Naive B cell (primary cell): ENCODE data around the gene IL27RA. TPM values are rescaled to one million over a fixed set of nuclear protein-coding genes. Genes with fewer than 3 reads are reported as not detected.

Source experiments
- ATAC-seq, 2 donors: fragments of 150-1000 bp; cut with Tn5 transposase; 2 replicates each; pipeline ENCODE4 v1.10.0; 2021; ENCODE audit warnings: low read depth in 2 of 2, mild to moderate bottlenecking in 2 of 2, moderate library complexity in 2 of 2
- DNase-seq: peaks from one replicate; pipeline ENCODE4 v3.0.0; 2022
- H3K27ac Mint-ChIP-seq, 6 donors: one replicate each; pipeline ENCODE4 v1.8.0; 2020 to 2022; ENCODE audit warnings: mild to moderate bottlenecking in 6 of 6, mixed read lengths in 6 of 6, moderate library complexity in 5 of 6, inconsistent platforms in 2 of 6
- H3K27me3 Mint-ChIP-seq, 3 donors: one replicate each; pipeline ENCODE4 v1.8.0; 2021 to 2022; ENCODE audit warnings: mixed read lengths in 3 of 3, mild to moderate bottlenecking in 1 of 3
- H3K36me3 Mint-ChIP-seq, 2 donors: one replicate each; pipeline ENCODE4 v1.8.0; 2020 to 2022; ENCODE audit warnings: mixed read lengths in 2 of 2, inconsistent platforms in 1 of 2, mild to moderate bottlenecking in 1 of 2
- H3K4me1 Mint-ChIP-seq, 3 donors: one replicate each; pipeline ENCODE4 v1.8.0; 2020 to 2022; ENCODE audit warnings: mixed read lengths in 3 of 3, inconsistent platforms in 1 of 3, mild to moderate bottlenecking in 1 of 3, moderate library complexity in 1 of 3
- H3K4me3 Mint-ChIP-seq, 8 donors: one replicate each; pipeline ENCODE4 v1.8.0; 2020 to 2022; ENCODE audit warnings: mild to moderate bottlenecking in 8 of 8, mixed read lengths in 8 of 8, moderate library complexity in 8 of 8, inconsistent platforms in 2 of 8
- H3K9me3 Mint-ChIP-seq, 7 donors: one replicate each; pipeline ENCODE4 v1.8.0; 2020 to 2022; ENCODE audit warnings: mixed read lengths in 7 of 7, mild to moderate bottlenecking in 5 of 7, inconsistent platforms in 2 of 7, moderate library complexity in 1 of 7
- polyA plus RNA-seq, 6 donors: library from polyadenylated mRNA; unstranded; fragments of 300-500 nt; fragmentation: Illumina TruSeq; gene quantifications; one replicate each; pipeline ENCODE4 v1.2.3, GENCODE V29; 2021; ENCODE audit warnings: low read depth in 6 of 6

The IL27RA gene
- polyA plus RNA-seq, 6 donors from 2014 or later, result 38.5 to 55.6 (median 48.2) TPM

DNA sequence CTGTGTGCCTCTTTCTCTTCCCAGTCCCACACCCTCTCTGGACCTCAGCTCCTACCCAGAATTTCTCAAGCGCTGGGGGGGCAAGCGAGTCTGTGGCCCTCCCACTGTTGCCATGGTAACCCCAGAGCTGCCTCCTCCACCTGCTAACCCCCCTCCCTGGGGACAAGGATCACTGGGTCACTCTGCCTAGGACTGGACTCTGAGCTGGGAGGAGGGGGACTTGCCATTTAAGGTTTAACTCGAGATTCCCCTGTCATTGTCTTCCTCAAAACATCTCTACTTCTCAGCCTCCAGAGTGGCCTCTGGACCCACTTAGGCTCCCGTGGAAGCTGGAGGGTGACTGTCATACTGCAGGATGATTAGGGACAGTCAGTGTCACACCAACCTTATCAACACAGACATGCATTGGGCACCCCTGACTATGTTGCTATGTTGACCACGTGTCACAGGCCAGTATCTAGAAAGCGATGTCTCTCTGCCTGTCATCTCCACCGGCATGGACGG is 28.1 kb downstream of the IL27RA start:
- H3K4me3 Mint-ChIP-seq, result no peak overlapping the region
- DNase-seq (no peak), ATAC-seq (no peak)
- peaks cover 0 to 11% of the 10 kb centered on the region in 2 donors for H3K36me3 Mint-ChIP-seq
- no peaks in the 10 kb centered on the region for H3K9me3 Mint-ChIP-seq
- peaks cover 16 to 20% (median 19%) of the 10 kb centered on the region in 3 donors for H3K4me1 Mint-ChIP-seq
- peak overlapping the region in 2 of 6 donors; percentile 16 to 28 for H3K27ac Mint-ChIP-seq
- peaks cover 33 to 56% (median 37%) of the 10 kb centered on the region in 3 donors for H3K27me3 Mint-ChIP-seq

GRCh38 chr19:14061081-14061749 is 29.7 kb downstream of the IL27RA start:
- Mint-ChIP-seq H3K4me3 (no peak overlapping the region), H3K27me3 (peaks cover 31 to 52% (median 41%) of the 10 kb centered on the region in 3 donors), H3K27ac (no peak overlapping the region), H3K36me3 (peaks cover 0 to 11% of the 10 kb centered on the region in 2 donors), H3K4me1 (peaks cover 16 to 19% (median 16%) of the 10 kb centered on the region in 3 donors), H3K9me3 (no peaks in the 10 kb centered on the region)
- no peak for ATAC-seq
- no peak for DNase-seq

GRCh38 chr19:14061751-14062557 is 30.4 kb downstream of the IL27RA start, which contains the start of gene PALM3:
PALM3 (minus strand) TSS chr19:14062076; CDS start chr19:14061980, 96 bp downstream.
- no peak within 1 kb of the TSS for H3K27ac Mint-ChIP-seq
- ATAC-seq, result no peak

DNA sequence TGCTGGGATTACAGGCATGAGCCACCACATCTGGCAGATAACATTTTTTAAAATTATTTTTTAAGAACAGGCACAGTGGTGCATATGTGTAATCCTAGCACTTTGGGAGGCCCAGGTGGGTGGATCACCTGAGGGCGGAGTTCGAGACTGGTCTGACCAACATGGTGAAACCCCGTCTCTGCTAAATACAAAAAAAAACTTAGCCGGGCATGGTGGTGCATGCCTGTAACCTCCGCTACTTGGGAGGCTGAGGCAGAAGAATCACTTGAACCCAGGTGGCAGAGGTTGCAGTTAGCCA is 30.9 kb downstream of the IL27RA start:
- DNase-seq, result no peak
- no peaks in the 10 kb centered on the region for H3K9me3 Mint-ChIP-seq
- H3K27me3 Mint-ChIP-seq, result peaks cover 32 to 49% (median 47%) of the 10 kb centered on the region in 3 donors
- H3K27ac Mint-ChIP-seq, result no peak overlapping the region
- peaks cover 15 to 16% (median 15%) of the 10 kb centered on the region in 3 donors for H3K4me1 Mint-ChIP-seq
- peaks cover 0 to 11% of the 10 kb centered on the region in 2 donors for H3K36me3 Mint-ChIP-seq
- ATAC-seq, result no peak
- no peak overlapping the region for H3K4me3 Mint-ChIP-seq

More at GRCh38 chr19:14061751-14062557, 30.4 kb downstream of the IL27RA start, which contains the start of gene PALM3:
- peak within 1 kb of the TSS in 1 of 8 donors; percentile 52 for H3K4me3 Mint-ChIP-seq
- H3K9me3 Mint-ChIP-seq, result no peaks in the 10 kb centered on the region
- H3K27me3 Mint-ChIP-seq, result peaks cover 32 to 52% (median 49%) of the 10 kb centered on the region in 3 donors
- DNase-seq, result no peak
- H3K4me1 Mint-ChIP-seq, result peaks cover 16% of the 10 kb centered on the region in 3 donors
- H3K36me3 Mint-ChIP-seq, result peaks cover 0 to 11% of the 10 kb centered on the region in 2 donors

DNA sequence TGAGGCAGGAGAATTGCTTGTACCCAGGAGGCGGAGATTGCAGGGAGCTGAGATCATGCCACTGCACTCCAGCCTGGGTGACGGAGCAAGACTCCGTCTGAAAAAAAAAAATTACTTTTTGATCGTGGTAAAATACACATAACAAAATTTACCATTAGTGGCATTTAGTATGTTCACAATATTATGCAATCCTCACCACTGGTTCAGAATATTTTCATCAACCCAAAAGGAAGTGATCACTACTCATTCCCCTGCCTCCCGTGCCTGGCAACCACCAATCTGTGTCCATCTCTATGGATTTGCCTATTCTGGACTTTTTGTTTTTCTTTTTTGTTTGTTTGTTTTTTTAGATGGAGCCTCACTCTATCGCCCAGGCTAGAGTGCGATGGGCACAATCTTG is 31.5 kb downstream of the IL27RA start:
- Mint-ChIP-seq H3K36me3 (peaks cover 0 to 7% of the 10 kb centered on the region in 2 donors), H3K27ac (peak overlapping the region in 1 of 6 donors; percentile 93), H3K4me3 (no peak overlapping the region), H3K27me3 (peaks cover 32 to 43% (median 41%) of the 10 kb centered on the region in 3 donors), H3K4me1 (peaks cover 9 to 11% (median 9%) of the 10 kb centered on the region in 3 donors), H3K9me3 (no peaks in the 10 kb centered on the region)
- no peak for DNase-seq
- no peak for ATAC-seq

DNA sequence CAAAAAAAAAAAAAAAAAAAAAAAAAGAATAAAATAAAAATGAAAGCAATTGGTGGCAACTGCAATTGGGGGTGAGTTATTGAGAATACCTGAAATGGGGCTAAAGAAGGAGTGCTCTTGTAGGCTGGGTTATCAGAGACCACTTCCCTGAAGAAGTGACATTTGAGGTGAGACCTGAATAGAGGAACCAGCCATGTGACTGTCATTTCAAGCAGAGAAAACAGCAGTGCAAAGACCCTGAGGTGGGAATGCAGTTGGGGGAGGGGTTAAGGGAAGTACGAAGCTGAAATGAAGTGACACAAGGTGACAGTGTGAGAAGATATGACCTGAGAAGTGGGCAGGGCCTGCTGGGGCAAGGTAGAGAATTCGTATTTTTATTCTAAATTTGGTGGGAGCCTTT is 34.6 kb downstream of the IL27RA start:
- no peaks in the 10 kb centered on the region for H3K4me1 Mint-ChIP-seq
- peak overlapping the region in 1 of 6 donors; percentile 49 for H3K27ac Mint-ChIP-seq
- DNase-seq (no peak), ATAC-seq (peak; percentile 37 to 52)
- H3K9me3 Mint-ChIP-seq, result no peaks in the 10 kb centered on the region
- no peaks in the 10 kb centered on the region for H3K36me3 Mint-ChIP-seq
- no peak overlapping the region for H3K4me3 Mint-ChIP-seq
- H3K27me3 Mint-ChIP-seq, result peaks cover 7 to 20% (median 18%) of the 10 kb centered on the region in 3 donors

GRCh38 chr19:14070268-14071050 is 38.9 kb downstream of the IL27RA start:
- H3K27me3 Mint-ChIP-seq, result peaks cover 3 to 19% (median 12%) of the 10 kb centered on the region in 3 donors
- H3K4me3 Mint-ChIP-seq, result peak overlapping the region in 7 of 8 donors; percentile 26 to 68 (median 45)
- peaks cover 14 to 21% (median 18%) of the 10 kb centered on the region in 3 donors for H3K4me1 Mint-ChIP-seq
- DNase-seq (no peak), ATAC-seq (no peak)
- H3K36me3 Mint-ChIP-seq, result no peaks in the 10 kb centered on the region
- peak overlapping the region in 1 of 6 donors; percentile 66 for H3K27ac Mint-ChIP-seq
- no peaks in the 10 kb centered on the region for H3K9me3 Mint-ChIP-seq

GRCh38 chr19:14072535-14073260 is 41.1 kb downstream of the IL27RA start, which contains the start of gene MISP3:
MISP3 (plus strand) TSS chr19:14072786; CDS start chr19:14073310, 524 bp downstream.
- no peaks in the 10 kb centered on the region for H3K9me3 Mint-ChIP-seq
- peaks cover 14 to 25% (median 18%) of the 10 kb centered on the region in 3 donors for H3K4me1 Mint-ChIP-seq
- H3K27me3 Mint-ChIP-seq, result peaks cover 0 to 10% (median 0%) of the 10 kb centered on the region in 3 donors
- H3K27ac Mint-ChIP-seq, result peak within 1 kb of the TSS in 2 of 6 donors; percentile 69 to 76
- H3K36me3 Mint-ChIP-seq, result no peaks in the 10 kb centered on the region
- peak within 1 kb of the TSS; percentile 84 to 95 (median 90) for H3K4me3 Mint-ChIP-seq
- DNase-seq (no peak), ATAC-seq (peak in 1 of 2 donors; percentile 5)

- Mint-ChIP-seq H3K27ac (peak overlapping the region in 1 of 6 donors; percentile 19), H3K4me1 (peaks cover 14 to 29% (median 18%) of the 10 kb centered on the region in 3 donors), H3K4me3 (peak overlapping the region; percentile 84 to 95 (median 90)), H3K27me3 (peaks cover 0 to 10% (median 0%) of the 10 kb centered on the region in 3 donors), H3K9me3 (no peaks in the 10 kb centered on the region), H3K36me3 (no peaks in the 10 kb centered on the region)
- peak; percentile 82 for DNase-seq
- peak; percentile 72 to 75 for ATAC-seq
Measured at GRCh38 chr19:14073261-14073924, 41.8 kb downstream of the IL27RA start.

GRCh38 chr19:14073925-14074838 is 42.6 kb downstream of the IL27RA start:
- Mint-ChIP-seq H3K27me3 (peaks cover 0 to 10% (median 0%) of the 10 kb centered on the region in 3 donors), H3K9me3 (no peaks in the 10 kb centered on the region), H3K4me3 (peak overlapping the region; percentile 84 to 95 (median 90)), H3K27ac (peak overlapping the region in 5 of 6 donors; percentile 19 to 77 (median 47)), H3K36me3 (no peaks in the 10 kb centered on the region), H3K4me1 (peaks cover 14 to 30% (median 18%) of the 10 kb centered on the region in 3 donors)
- DNase-seq (no peak), ATAC-seq (no peak)

- Mint-ChIP-seq H3K27ac (no peak overlapping the region), H3K9me3 (no peaks in the 10 kb centered on the region), H3K4me3 (peak overlapping the region in 2 of 8 donors; percentile 63 to 72), H3K4me1 (peaks cover 14 to 46% (median 18%) of the 10 kb centered on the region in 3 donors), H3K27me3 (peaks cover 0 to 6% (median 0%) of the 10 kb centered on the region in 3 donors), H3K36me3 (no peaks in the 10 kb centered on the region)
- DNase-seq (no peak), ATAC-seq (no peak)
Measured at GRCh38 chr19:14078411-14078810, 46.8 kb downstream of the IL27RA start.
